Vagina (tissue), 2 donors: Measurements from ENCODE around the gene TRIM44.

ENCODE experiments used
- POLR2A ChIP-seq, 2 donors: fragments of 450-650 bp; IDR thresholded peaks; one replicate each; pipeline ENCODE4 v1.6.1; 2017; ENCODE audit warnings: antibody characterized with exemption in 2 of 2, mild to moderate bottlenecking in 2 of 2, moderate library complexity in 2 of 2
- POLR2AphosphoS5 ChIP-seq, 2 donors: sonication (generic); formaldehyde crosslinking; IDR thresholded peaks; one replicate each; pipeline ENCODE4 v1.9.0; 2017; ENCODE audit warnings: antibody characterized with exemption in 2 of 2, mild to moderate bottlenecking in 2 of 2, low read depth in 1 of 2; ENCODE audit not compliant: insufficient read depth in 1 of 2
- TF ChIP-seq, protein P1 (sequence below), 3 experiments: fragments of 450-650 bp in 2 of 3; fragments of 200-600 bp in 1 of 3; sonication (generic) in 1 of 3; IDR thresholded peaks; one replicate each; pipeline ENCODE4 v1.5.1; 2017 to 2019; ENCODE audit warnings: antibody characterized with exemption in 3 of 3, mild to moderate bottlenecking in 2 of 3, moderate library complexity in 2 of 3

DNA sequence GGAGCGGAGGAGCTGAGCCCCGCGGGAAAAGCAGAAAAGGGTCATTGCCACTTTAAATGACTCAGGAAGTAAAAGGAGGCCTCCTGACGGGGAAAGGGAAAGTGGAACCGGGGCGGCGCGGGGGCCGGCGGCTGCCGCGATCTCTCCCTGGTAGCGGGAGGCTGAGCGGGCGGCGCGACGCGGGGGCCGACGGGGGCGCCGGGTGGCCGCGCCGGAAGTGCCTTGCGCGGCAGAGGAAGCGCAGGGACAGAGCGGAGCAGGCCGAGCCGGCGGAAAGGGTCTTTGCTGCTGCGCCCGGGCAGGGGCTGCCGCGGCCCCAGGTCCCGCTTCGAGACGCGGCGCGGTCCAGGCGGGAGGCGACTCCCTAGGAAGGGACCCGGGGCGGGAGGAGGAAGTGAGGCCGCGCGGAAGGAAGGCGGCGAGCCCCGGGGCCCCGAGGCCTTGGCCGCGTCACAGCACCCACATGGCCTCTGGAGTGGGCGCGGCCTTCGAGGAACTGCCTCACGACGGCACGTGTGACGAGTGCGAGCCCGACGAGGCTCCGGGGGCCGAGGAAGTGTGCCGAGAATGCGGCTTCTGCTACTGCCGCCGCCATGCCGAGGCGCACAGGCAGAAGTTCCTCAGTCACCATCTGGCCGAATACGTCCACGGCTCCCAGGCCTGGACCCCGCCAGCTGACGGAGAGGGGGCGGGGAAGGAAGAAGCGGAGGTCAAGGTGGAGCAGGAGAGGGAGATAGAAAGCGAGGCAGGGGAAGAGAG, at the start of gene TRIM44:
- TF ChIP-seq, protein P1, sequence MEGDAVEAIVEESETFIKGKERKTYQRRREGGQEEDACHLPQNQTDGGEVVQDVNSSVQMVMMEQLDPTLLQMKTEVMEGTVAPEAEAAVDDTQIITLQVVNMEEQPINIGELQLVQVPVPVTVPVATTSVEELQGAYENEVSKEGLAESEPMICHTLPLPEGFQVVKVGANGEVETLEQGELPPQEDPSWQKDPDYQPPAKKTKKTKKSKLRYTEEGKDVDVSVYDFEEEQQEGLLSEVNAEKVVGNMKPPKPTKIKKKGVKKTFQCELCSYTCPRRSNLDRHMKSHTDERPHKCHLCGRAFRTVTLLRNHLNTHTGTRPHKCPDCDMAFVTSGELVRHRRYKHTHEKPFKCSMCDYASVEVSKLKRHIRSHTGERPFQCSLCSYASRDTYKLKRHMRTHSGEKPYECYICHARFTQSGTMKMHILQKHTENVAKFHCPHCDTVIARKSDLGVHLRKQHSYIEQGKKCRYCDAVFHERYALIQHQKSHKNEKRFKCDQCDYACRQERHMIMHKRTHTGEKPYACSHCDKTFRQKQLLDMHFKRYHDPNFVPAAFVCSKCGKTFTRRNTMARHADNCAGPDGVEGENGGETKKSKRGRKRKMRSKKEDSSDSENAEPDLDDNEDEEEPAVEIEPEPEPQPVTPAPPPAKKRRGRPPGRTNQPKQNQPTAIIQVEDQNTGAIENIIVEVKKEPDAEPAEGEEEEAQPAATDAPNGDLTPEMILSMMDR (IDR thresholded peaks at IDR 0.05): peak in 1 of 3 experiments; percentile 22
- TF ChIP-seq POLR2A (IDR thresholded peaks at IDR 0.05) (peak in 1 of 2 donors; percentile 33), POLR2AphosphoS5 (IDR thresholded peaks at IDR 0.05; ENCODE audit: insufficient read depth in 1 of 2, low read depth in 1 of 2) (peak in 1 of 2 donors; percentile 55)
